Transverse colon (tissue), 4 donors: ENCODE data around the gene SPATA25. TPM values are rescaled to one million over a fixed set of nuclear protein-coding genes. Genes with fewer than 3 reads are reported as not detected.

Experiments
- DNase-seq: peaks from one replicate; pipeline ENCODE4 v3.0.0-alpha.2; 2019
- H3K27ac ChIP-seq, 4 donors: fragments of 200-600 bp; sonication (generic); 2 replicates each; pipeline ENCODE4 v1.5.1; 2016 to 2018; ENCODE audit warnings: inconsistent platforms in 4 of 4
- H3K27me3 ChIP-seq: fragments of 200-600 bp; sonication (generic); 2 replicates; pipeline ENCODE4 v1.5.1; 2017; ENCODE audit warnings: inconsistent platforms
- H3K36me3 ChIP-seq, 4 donors: fragments of 200-600 bp; sonication (generic); 2 replicates each; pipeline ENCODE4 v1.5.1; 2017 to 2019; ENCODE audit warnings: inconsistent platforms in 4 of 4
- H3K4me1 ChIP-seq, 4 donors: fragments of 200-600 bp; sonication (generic); 2 replicates each; pipeline ENCODE4 v1.5.1; 2017 to 2020; ENCODE audit warnings: inconsistent platforms in 4 of 4
- H3K4me3 ChIP-seq, 4 donors: fragments of 200-600 bp; sonication (generic); 1 replicate in 1 of 4; 2 replicates in 3 of 4; pipeline versions ENCODE4 v1.5.1 to v1.6.1; 2017 to 2019; ENCODE audit warnings: inconsistent platforms in 4 of 4
- H3K9me3 ChIP-seq, 2 donors: fragments of 200-600 bp; sonication (generic); 2 replicates each; pipeline ENCODE4 v1.5.1; 2017 to 2019; ENCODE audit warnings: inconsistent platforms in 2 of 2
- EP300 ChIP-seq: sonication (generic); formaldehyde crosslinking; IDR thresholded peaks from one replicate; pipeline ENCODE4 v1.6.1; 2017; ENCODE audit warnings: antibody characterized with exemption, low read depth
- POLR2A ChIP-seq: fragments of 450-650 bp; IDR thresholded peaks from one replicate; pipeline ENCODE4 v1.6.1; 2016; ENCODE audit warnings: antibody characterized with exemption, mild to moderate bottlenecking, moderate library complexity
- POLR2AphosphoS5 ChIP-seq, 3 donors: sonication (generic); formaldehyde crosslinking; IDR thresholded peaks; one replicate each; pipeline ENCODE4 v1.6.1; 2016; ENCODE audit warnings: antibody characterized with exemption in 3 of 3
- WGBS, 2 donors: methylation state at CpG; one replicate each; pipeline ENCODE4 v1.1.5; 2018; ENCODE audit warnings: low coverage in 1 of 2; 5-methylcytosine and 5-hydroxymethylcytosine counted together
- in situ Hi-C, 4 donors: fragments of 200-750 bp; cut with MboI; loops; one replicate each; pipeline versions ENCODE4 v1.15.0 to v1.15.1; 2017; ENCODE audit warnings: low sequenced_read_pairs in 3 of 4, low pct_ligation_motif_present in 1 of 4, low pct_unique_long_range_greater_than_20kb in 1 of 4
- intact Hi-C: fragments of 100-400 bp; cut with DNase I; formaldehyde crosslinking; loops from one replicate; pipeline ENCODE4 v1.15.1; 2023; ENCODE audit warnings: low total_unique reads
- total RNA-seq, 4 donors: library from RNA; depleted of rRNA; stranded (reverse); fragments of >200 nt; gene quantifications; one replicate each; pipeline ENCODE4 v1.1.0, GENCODE V29; 2016
- TF ChIP-seq, protein P1 (sequence below), 5 experiments: fragments of 200-600 bp in 3 of 5; fragments of 450-650 bp in 2 of 5; sonication (generic) in 3 of 5; IDR thresholded peaks; 1 replicate in 2 of 5; 2 replicates in 3 of 5; pipeline ENCODE4 v1.5.1; 2016 to 2017; ENCODE audit warnings: antibody characterized with exemption in 5 of 5, inconsistent platforms in 3 of 5, mild to moderate bottlenecking in 2 of 5, moderate library complexity in 1 of 5

SPATA25 gene, protein sequence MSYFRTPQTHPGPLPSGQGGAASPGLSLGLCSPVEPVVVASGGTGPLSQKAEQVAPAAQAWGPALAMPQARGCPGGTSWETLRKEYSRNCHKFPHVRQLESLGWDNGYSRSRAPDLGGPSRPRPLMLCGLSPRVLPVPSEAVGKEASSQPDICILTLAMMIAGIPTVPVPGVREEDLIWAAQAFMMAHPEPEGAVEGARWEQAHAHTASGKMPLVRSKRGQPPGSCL
- 100 to 1,000 TPM in 1 of 4 donors, 1 to 10 TPM in 3; 3.7 to 103 (median 6.0) TPM for total RNA-seq

DNA sequence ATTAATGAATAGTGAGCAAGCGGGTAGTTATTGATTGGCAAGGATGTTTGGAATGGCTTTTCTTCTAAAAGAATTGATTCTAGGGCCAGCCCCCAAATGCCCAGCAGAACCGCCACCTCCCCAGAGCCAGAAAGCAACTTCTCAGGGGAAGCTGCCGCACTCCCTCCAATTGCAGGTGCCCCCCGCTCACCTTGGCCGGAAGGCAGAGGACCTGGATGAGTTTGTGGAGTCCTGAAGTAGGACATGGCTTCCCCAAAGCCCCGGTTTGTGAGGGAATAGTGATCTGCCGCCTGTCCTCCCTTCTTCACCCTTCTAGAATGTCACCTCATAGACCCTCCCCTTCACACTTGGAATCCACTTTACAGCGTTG is at the start of gene SPATA25:
SPATA25 (minus strand) TSS at position 277 of the 370 bp plus-strand sequence; CDS start at position 245, 32 bp downstream.
- Histone ChIP-seq H3K9me3 (no peaks in the 10 kb centered on the region), H3K27me3 (no peaks in the 10 kb centered on the region), H3K36me3 (peaks cover 0 to 7% (median 3%) of the 10 kb centered on the region in 4 donors), H3K4me3 (no peak within 1 kb of the TSS), H3K4me1 (peaks cover 6 to 35% (median 22%) of the 10 kb centered on the region in 4 donors), H3K27ac (no peak within 1 kb of the TSS)
- no peak for DNase-seq
- intact Hi-C loops (no loop called here), in situ Hi-C loops (no loop called here)
- no peak for TF ChIP-seq EP300
- TF ChIP-seq, protein P1, sequence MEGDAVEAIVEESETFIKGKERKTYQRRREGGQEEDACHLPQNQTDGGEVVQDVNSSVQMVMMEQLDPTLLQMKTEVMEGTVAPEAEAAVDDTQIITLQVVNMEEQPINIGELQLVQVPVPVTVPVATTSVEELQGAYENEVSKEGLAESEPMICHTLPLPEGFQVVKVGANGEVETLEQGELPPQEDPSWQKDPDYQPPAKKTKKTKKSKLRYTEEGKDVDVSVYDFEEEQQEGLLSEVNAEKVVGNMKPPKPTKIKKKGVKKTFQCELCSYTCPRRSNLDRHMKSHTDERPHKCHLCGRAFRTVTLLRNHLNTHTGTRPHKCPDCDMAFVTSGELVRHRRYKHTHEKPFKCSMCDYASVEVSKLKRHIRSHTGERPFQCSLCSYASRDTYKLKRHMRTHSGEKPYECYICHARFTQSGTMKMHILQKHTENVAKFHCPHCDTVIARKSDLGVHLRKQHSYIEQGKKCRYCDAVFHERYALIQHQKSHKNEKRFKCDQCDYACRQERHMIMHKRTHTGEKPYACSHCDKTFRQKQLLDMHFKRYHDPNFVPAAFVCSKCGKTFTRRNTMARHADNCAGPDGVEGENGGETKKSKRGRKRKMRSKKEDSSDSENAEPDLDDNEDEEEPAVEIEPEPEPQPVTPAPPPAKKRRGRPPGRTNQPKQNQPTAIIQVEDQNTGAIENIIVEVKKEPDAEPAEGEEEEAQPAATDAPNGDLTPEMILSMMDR (IDR thresholded peaks at IDR 0.05): no peak
- no peak for TF ChIP-seq POLR2AphosphoS5 (IDR thresholded peaks at IDR 0.05)
- TF ChIP-seq POLR2A: no peak
- WGBS, 2 donors: 92% methylated on average over 8 of the region's 8 CpGs; no CpG with 5 or more reads in 1 of the 2 donors

DNA sequence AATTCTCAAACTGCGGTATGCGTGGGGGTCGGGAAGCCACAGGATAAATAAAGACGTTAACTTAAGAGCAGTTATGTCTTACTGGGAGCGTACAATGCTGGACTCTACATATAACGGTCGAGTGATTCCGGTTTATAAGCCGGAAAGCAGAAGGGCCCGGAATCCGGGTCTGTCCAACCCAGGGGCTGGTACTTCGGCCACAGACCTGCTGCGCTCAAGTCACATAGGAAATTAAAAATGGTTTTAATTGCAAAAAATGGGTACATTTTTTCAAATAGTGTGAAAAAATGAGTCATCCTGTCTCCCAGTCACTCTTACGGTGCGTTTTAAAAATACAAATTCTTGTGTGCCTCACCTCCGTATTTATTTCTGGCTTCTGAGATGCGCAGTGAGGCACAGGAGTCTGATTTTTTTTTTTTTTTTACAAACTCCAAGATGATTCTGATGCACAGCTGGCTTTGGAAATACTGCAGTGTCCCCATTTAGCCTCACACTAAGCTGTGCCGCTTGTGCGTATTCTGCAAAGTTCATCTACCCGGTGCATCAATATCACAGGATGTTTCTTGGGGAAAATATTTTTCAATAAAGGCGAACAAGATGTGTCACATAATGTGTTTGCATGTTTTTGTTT is 48.1 kb upstream of the SPATA25 start:
- peak overlapping the region; percentile 34 to 99 (median 68) for H3K4me3 ChIP-seq
- DNase-seq: no peak
- TF ChIP-seq POLR2AphosphoS5 (IDR thresholded peaks at IDR 0.05) (peak in 2 of 3 donors; percentile 3 to 65), EP300 (no peak), POLR2A (no peak)
- TF ChIP-seq, protein P1 (IDR thresholded peaks at IDR 0.05): no peak
- intact Hi-C loops: no loop called here
- 9 to 13% methylated on average over 8 to 21 of the region's 21 CpGs for WGBS, 2 donors
- peaks cover 7 to 22% (median 10%) of the 10 kb centered on the region in 4 donors for H3K4me1 ChIP-seq
- H3K9me3 ChIP-seq: no peaks in the 10 kb centered on the region
- H3K27ac ChIP-seq: peak overlapping the region; percentile 97 to 100 (median 99)
- peaks cover 0 to 31% (median 15%) of the 10 kb centered on the region in 4 donors for H3K36me3 ChIP-seq
- no peaks in the 10 kb centered on the region for H3K27me3 ChIP-seq
- in situ Hi-C loops: no loop called here

DNA sequence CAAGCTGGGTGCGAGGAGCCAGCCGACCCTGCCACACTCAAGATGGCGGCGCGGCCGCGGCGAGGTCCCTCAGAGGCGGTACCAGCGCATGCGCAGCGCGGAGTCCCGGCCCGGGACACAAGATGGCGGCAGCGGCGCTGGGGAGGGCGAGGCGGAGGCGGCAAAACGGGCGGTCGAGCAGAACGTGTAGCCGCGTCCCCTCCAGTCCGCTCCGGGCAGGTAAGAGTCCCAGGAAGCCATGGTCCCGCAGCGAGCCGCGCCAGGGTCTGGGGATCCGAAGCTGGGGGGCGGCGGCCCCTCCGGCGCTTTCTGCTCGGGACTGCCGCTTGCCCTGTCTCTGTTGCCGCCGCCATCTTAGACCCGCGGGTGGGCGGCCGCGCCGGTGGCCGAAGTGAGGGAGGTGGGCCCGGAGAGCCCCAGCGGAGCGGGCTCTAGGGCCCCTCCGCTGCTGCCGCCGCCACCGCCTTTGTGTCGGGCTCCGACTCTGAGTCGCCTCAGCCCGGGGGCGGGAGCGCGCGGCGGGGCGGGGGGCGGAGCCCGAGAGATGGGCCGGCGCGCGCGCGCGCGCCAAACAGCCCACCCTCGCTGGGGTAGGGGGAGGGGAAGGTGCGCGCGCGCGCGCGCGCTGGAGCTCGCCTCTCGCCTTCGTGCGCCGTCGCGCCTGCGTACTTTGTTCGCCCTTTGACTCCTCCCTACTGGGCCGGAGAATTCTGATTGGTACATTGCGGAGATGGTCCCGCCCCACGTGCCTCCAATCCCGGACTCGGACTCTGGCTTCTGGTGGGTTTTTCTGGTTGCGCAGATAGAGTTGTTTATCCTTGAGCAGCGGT is 47.4 kb upstream of the SPATA25 start, which contains the start of gene PCIF1:
PCIF1 (plus strand) TSS at position 98 of the 830 bp plus-strand sequence. CDS start 4,317 bp downstream, outside the sequence.
- WGBS, 2 donors: 0 to 1% methylated on average over 2 to 48 of the region's 102 CpGs

More for the DNA sequence above, 47.4 kb upstream of the SPATA25 start, which contains the start of gene PCIF1:
- Histone ChIP-seq H3K4me3 (peak within 1 kb of the TSS; percentile 66 to 99 (median 84)), H3K27me3 (no peaks in the 10 kb centered on the region), H3K36me3 (peaks cover 0 to 23% (median 11%) of the 10 kb centered on the region in 4 donors), H3K27ac (peak within 1 kb of the TSS; percentile 97 to 100 (median 99)), H3K4me1 (peaks cover 7 to 22% (median 10%) of the 10 kb centered on the region in 4 donors), H3K9me3 (no peaks in the 10 kb centered on the region)
- TF ChIP-seq POLR2A: peak; percentile 95
- TF ChIP-seq EP300: no peak
- TF ChIP-seq, protein P1 (IDR thresholded peaks at IDR 0.05): peak in 1 of 5 experiments; percentile 11
- peak; percentile 97 to 100 (median 100) for TF ChIP-seq POLR2AphosphoS5 (IDR thresholded peaks at IDR 0.05)
- peak; percentile 98 for DNase-seq
- in situ Hi-C loops: no loop called here
- intact Hi-C loops: no loop called here
